ENCODE measurements around the gene ABCA3. TPM values are rescaled to one million over a fixed set of nuclear protein-coding genes. Genes with fewer than 3 reads are reported as not detected.

ABCA3 gene
- total RNA-seq, 1 donor from 2014 or later, result 13.6 TPM

DNA sequence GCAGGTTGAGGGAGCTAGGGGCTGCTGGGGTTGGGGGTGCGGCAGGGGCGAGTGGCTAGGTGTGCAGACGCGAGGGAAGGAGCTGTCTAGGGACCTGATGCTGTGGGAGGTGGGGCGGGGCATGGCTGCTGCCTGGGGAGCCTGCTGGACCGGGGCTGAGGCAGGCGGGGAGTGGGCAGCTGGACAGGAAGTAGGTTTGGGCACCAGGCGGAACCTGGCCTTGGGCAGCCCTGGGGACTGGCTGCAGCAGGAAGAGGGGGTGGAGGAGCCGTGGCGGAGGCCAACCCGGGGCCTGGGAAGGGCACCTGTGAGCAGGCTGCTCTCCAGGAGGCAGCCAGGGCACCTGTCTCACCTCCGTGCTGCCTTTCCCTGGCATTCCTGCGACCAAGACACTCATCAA, 110.2 kb downstream of the ABCA3 start:
- intact Hi-C loops (cut with DNase I), result no loop called here
- DNase-seq (ENCODE audit: low spot score), result no peak

DNA sequence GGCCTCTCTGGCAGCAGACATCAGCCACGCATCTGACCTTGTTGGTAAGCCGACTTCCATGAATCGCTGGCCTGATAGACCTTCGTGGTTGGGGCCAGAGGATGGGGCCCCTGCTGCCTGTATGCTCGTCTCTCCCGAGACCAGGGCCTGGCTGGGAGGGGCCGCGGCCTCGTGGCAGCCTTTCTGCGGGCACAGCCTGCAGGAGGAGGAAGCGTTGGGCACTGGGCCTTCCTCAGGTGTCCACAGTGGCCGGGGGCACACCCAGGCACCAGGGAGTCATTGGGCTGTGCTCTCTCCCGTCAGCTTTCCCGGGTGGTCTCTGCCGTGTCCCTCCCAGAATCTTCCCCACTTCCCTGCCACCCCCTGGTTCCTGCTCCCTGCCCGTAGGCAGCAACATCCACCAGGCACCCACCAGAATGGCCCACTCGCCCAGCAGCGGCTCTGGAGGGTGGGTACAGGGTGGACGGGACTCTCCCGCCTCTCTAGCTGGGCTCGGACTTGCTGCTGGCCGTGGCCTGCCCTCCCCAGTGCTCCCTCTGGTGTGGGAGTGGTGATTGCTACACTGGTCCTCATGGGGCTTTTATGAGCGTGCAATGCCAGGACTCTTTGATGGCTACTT, 110.8 kb downstream of the ABCA3 start:
- intact Hi-C loops (cut with DNase I), result no loop called here
- no peak for DNase-seq (ENCODE audit: low spot score)

DNA sequence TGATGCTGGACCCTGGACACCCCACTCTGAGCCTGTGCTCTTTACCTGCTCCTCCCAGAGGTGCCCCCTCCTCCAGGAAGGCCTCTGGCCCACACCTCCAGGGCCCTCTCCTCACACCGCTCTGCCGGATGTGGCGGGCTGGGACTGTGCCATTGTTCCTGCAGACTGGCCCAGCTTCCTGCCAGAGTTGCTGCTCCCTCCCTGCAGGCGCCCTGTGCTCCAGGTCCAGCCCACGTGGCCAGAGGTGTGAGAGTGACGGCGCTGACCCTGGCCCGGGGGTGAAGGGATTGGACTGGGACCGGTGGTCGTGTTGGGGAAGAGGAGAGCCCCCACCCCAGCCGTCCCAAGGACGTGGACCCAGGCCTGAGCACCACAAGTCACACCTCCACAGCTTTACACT, 111.4 kb downstream of the ABCA3 start:
- intact Hi-C loops (cut with DNase I), result no loop called here
- no peak for DNase-seq (ENCODE audit: low spot score)

DNA sequence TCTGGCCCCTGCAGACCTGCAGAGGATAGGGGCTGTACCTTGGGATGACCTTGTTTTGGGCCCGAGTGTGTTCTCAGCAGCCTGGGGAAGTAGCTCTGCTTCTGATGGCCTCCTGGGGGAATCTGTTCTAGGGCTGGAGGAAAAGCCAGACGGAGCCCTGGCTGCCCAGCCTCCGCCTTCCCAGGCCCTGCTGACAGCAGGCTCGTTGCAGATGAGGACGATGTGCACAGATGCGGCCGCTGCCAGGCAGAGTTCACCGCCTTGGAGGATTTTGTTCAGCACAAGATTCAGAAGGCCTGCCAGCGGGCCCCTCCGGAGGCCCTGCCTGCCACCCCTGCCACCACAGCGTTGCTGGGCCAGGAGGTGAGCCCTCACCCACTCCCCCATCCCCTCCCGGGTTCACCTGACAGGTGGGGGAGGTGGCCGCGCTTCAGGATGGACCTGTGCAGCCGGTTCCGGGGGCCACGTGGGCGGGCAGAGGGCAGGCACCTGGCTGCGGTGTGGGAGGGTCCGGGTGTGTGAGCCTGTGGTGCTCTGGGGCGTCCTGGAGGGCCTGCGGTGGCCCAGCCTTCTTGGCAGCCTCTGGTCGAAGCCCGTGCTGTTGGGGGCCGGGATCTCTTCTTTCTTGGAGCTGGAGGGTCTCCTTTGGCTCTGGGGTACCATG, 112.2 kb downstream of the ABCA3 start:
- DNase-seq (ENCODE audit: low spot score), result no peak
- intact Hi-C loops (cut with DNase I), result no loop called here

DNA sequence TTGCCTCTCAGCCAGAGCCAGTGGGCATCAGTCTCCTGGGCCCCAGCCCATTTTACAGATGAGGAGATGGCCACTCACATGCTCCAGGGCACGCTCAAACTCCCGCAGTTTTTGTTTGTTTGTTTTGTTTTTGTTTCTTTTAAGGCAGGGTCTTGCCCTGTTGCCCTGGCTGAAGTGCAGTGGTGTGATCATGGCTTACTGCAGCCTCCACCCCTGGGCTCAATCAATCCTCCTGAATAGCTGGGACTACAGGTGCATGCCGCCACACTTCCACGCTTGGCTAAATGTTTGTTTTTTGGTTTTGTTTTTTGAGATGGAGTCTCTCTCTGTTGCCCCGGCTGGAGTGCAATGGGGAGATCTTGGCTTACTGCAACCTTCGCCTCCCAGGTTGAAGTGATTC, 113.6 kb downstream of the ABCA3 start:
- no peak for DNase-seq (ENCODE audit: low spot score)
- intact Hi-C loops (cut with DNase I), result no loop called here

DNA sequence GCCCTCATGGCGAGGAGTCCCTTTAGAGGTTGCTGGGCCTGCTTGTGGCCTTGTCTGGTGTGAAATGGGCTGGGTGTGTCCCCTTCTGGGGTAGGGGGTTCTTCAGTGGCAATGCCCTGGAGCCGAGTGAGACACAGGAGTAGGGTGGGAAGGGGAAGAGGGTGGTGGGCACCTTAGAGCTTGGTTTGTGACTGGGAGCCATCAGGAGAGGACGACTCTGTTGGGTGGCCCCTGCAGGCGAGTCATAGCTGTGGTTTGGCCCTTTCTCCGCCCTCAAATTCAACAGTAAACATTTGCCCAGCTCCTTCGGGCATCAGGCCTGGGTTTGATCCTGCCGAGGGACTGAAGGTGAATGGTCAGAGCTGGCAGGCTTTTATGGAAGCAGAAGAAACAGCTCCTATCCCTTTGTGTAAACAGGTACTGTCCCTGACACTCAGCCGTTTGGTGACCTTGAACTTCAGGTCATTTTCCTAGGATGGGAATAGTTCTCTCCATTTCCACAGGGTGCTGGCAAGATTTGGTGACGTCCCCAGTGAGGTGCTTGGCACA, 114.2 kb downstream of the ABCA3 start:
- no peak for DNase-seq (ENCODE audit: low spot score)
- intact Hi-C loops (cut with DNase I), result no loop called here

Small RNAs within 50 kb of the gene (microRNA-seq; reads per million reads assigned to microRNA genes)
- not detected for gene MIR3677
- not detected for gene MIR4717

Other genes with a start within 250 kb of the ABCA3 start
- gene PKD1, start 204.8 kb downstream of the ABCA3 start, total RNA-seq, result 178 TPM
- 2.2 TPM for gene RAB26, start 192.1 kb downstream of the ABCA3 start, total RNA-seq
- 35.7 TPM for gene TRAF7, start 184.9 kb downstream of the ABCA3 start, total RNA-seq
- gene CASKIN1, start 144.1 kb downstream of the ABCA3 start, total RNA-seq, result 1.2 TPM
- 26.3 TPM for gene MLST8, start 135.3 kb downstream of the ABCA3 start, total RNA-seq
- gene BRICD5, start 129.9 kb downstream of the ABCA3 start, total RNA-seq, result 7.0 TPM
- gene PGP, start 125.9 kb downstream of the ABCA3 start, total RNA-seq, result 23.4 TPM
- gene E4F1, start 117.1 kb downstream of the ABCA3 start, total RNA-seq, result 13.7 TPM
- gene DNASE1L2, start 104.3 kb downstream of the ABCA3 start, total RNA-seq, result 0.57 TPM
- 139 TPM for gene ECI1, start 89.1 kb downstream of the ABCA3 start, total RNA-seq
- gene RNPS1, start 72.6 kb downstream of the ABCA3 start, total RNA-seq, result 106 TPM
- gene CCNF, start 88.7 kb upstream of the ABCA3 start, total RNA-seq, result 0.86 TPM
- 0.51 TPM for gene TEDC2, start 119.4 kb upstream of the ABCA3 start, total RNA-seq
- gene NTN3, start 130.6 kb upstream of the ABCA3 start, total RNA-seq, result 0.30 TPM
- 8.3 TPM for gene TBC1D24, start 134.4 kb upstream of the ABCA3 start, total RNA-seq
- gene ATP6V0C, start 173.2 kb upstream of the ABCA3 start, total RNA-seq, result 137 TPM
- 12.4 TPM for gene AMDHD2, start 179.6 kb upstream of the ABCA3 start, total RNA-seq
- not detected for gene CEMP1, start 190.7 kb upstream of the ABCA3 start, total RNA-seq
- 41.0 TPM for gene PDPK1, start 197.3 kb upstream of the ABCA3 start, total RNA-seq

Measured in cardiac septum (tissue), 1 donor.